ENCODE data around the gene IMPDH1.

DNA sequence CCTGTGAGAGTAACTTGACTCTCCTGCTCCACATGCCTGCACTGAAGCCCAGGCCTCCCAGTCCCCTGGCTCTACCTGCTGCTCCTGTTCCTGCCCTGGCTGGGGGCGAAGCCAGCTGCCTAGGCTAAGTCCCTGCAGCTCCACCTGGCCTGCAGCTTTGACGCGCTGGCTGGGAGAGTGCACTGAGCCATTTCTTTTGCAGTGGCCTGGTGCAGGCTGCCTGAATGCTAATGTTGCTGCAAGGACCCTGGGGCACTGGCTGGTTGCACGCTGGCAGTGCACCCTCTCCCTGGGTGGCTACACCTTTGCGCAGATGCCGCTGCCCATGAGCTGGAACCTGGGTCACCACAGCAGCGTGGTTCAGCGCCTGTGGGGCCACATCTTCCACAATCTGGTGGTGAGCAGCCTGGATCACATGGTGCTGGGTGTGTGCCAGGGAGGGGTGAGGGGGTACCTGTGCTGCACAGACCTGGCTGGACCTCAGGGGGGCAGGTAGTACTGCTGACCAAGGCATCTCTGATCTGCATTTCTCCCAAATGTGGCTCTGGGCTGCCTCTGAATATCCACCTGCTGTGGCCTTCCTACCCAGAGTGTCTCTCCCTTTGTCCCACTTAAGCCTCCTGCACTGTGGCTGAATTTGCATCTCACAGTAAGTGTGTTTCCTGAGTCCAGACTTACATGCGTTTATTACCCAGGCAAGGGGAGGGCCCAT is 20.0 kb downstream of the IMPDH1 start:
- TF ChIP-seq EZH2 (IDR thresholded peaks at IDR 0.05; ENCODE audit: borderline replicate concordance, low read length) = no peak
- TF ChIP-seq, protein P1, sequence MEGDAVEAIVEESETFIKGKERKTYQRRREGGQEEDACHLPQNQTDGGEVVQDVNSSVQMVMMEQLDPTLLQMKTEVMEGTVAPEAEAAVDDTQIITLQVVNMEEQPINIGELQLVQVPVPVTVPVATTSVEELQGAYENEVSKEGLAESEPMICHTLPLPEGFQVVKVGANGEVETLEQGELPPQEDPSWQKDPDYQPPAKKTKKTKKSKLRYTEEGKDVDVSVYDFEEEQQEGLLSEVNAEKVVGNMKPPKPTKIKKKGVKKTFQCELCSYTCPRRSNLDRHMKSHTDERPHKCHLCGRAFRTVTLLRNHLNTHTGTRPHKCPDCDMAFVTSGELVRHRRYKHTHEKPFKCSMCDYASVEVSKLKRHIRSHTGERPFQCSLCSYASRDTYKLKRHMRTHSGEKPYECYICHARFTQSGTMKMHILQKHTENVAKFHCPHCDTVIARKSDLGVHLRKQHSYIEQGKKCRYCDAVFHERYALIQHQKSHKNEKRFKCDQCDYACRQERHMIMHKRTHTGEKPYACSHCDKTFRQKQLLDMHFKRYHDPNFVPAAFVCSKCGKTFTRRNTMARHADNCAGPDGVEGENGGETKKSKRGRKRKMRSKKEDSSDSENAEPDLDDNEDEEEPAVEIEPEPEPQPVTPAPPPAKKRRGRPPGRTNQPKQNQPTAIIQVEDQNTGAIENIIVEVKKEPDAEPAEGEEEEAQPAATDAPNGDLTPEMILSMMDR (IDR thresholded peaks at IDR 0.05; ENCODE audit: low read length) = peak; percentile 5; the same call in 1 of the 2 replicates

Measured in OCI-LY1 (cell line).